ENCODE data around the gene RPS2.
A peak's percentile ranks its signal among the peaks of the same experiment; 100 is the strongest.

RPS2 gene

GRCh38 chr16:2004795-2005517, 40.3 kb upstream of the RPS2 start:
- FAIRE-seq (no peak), DNase-seq (ENCODE audit: insufficient read length) (no peak)
- TF ChIP-seq TAF1 (IDR thresholded peaks at IDR 0.05; ENCODE audit: borderline replicate concordance, low read depth, low read length), result no peak
- TF ChIP-seq POLR2AphosphoS5 (IDR thresholded peaks at IDR 0.05; ENCODE audit: low read depth, low read length), result no peak
- no peak; the same call in 1 of the 2 replicates for TF ChIP-seq POLR2A (IDR thresholded peaks at IDR 0.05; ENCODE audit: low read depth, low read length)

DNA sequence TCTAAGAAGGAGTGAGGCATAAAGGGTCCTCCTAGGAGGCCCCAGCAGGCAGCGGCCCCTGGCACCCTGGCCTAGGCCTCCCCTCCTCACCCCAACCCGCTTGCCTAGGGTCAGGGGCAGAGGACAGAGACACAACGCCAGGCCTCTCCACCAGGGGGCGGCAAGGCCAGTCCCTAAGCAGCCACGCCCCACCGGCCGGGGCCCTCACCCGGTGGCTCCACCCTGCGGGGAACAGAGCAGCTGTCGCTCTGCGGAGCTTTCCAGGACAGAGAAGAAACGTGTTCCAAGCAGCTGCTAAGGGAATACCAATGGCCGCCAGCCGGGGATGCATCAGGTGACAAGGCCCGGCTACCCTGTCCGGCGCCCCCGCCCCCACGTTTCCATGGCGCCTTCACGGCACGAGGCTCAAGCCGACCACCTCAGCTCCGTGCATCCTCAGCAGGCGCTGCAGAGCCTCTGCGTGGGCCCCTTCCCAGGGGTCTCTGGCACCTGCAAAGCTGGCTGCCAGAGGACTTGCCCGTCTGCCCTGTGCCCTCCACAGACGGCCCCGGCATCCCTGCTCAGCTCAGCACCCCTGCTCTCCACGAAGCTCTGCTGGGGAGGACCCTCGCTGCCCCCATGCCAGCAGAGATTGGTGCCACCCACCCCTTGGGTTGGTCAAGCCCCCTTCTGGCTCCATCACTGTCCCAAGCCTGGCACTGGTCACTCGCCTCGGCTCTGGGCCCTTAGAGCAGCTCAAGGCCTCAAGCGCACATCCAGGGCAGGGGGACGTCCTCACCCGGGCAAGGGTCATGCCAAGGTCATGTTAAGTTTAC, 39.4 kb upstream of the RPS2 start:
- no peak for TF ChIP-seq POLR2A (IDR thresholded peaks at IDR 0.05; ENCODE audit: low read depth, low read length)
- no peak for TF ChIP-seq POLR2AphosphoS5 (IDR thresholded peaks at IDR 0.05; ENCODE audit: low read depth, low read length)
- TF ChIP-seq TAF1 (IDR thresholded peaks at IDR 0.05; ENCODE audit: borderline replicate concordance, low read depth, low read length), result no peak
- DNase-seq (ENCODE audit: insufficient read length) (peak; percentile 98), FAIRE-seq (peak; percentile 94)

DNA sequence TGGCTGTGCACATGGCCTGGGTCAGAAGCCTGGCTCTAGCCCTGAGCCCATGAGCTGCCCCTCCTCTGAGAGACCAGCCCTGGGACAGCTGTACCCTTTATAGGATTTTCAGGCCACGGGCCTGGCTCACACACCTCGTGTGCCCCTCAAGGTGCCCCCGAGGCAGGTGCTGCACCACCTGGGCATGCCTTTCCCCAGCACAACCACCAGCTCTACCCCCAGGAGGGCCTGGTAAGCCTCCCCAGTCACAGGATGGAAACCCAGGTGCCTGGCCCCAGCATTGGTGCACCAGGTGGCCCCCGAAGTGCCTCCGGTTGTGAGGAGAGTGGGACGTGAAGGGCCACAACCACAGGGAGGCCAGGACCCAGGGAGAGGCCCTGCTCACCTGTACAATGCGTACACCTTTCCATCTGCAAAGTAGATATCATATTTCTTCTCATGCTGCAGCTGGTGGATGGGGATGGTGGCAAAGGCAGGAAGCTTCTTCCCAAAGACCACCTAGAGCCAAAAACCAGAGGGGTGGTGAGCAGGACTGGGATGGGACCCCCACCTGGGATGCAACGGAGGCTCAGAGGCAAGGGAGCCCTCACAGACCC, 38.7 kb upstream of the RPS2 start:
- TF ChIP-seq POLR2AphosphoS5 (IDR thresholded peaks at IDR 0.05; ENCODE audit: low read depth, low read length) (0 out of 2 replicates have a peak, but pooled peaks have one; percentile 2), POLR2A (IDR thresholded peaks at IDR 0.05; ENCODE audit: low read depth, low read length) (no peak)
- FAIRE-seq (no peak), DNase-seq (ENCODE audit: insufficient read length) (no peak)

DNA sequence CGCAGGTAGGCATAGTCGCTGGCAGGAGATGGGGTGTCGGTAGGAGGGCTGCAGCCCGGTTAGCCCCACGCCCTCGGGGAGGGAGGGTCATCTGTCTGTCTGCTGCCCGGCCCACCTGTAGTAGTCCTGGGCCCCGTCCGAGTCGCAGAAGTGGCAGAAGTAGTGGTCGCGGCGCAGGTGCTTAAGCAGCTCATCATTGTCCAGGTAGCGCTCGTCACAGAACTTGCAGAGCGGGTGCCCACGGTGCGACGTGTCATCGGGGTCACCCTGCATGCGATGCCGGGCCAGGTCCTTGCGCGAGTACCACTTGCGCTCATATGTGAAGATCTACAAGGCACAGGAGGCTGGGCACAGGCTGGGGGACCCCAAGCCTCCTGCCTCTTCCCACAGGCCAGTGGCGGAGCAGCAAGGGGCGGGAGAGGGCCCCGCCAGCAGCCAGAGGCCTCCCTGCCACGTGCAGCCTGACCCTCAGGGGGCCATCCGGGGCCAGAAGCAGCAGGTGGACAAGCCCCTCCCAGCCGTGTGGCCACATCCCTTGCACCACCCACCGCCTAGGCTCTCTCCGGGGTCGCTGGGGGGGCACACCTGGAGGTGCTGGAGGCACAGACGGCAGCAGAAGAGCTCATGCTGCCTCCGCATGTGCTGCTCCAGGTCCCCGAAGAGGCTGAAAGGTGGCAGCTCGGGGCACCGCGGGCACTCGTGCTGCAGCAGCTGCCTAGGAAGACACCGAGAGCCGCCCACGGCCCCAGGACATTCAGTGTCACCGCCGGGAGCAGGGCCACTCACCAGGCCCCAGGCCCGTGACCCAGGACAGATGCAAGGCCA, 38.0 kb upstream of the RPS2 start:
- no peak for DNase-seq (ENCODE audit: insufficient read length)
- FAIRE-seq, result no peak
- TF ChIP-seq TAF1 (IDR thresholded peaks at IDR 0.05; ENCODE audit: borderline replicate concordance, low read depth, low read length) (no peak), POLR2AphosphoS5 (IDR thresholded peaks at IDR 0.05; ENCODE audit: low read depth, low read length) (peak; percentile 8; the same call in 1 of the 2 replicates)

GRCh38 chr16:2001456-2002355, 37.1 kb upstream of the RPS2 start:
- TF ChIP-seq POLR2A (IDR thresholded peaks at IDR 0.05; ENCODE audit: low read depth, low read length) (no peak), POLR2AphosphoS5 (IDR thresholded peaks at IDR 0.05; ENCODE audit: low read depth, low read length) (no peak; the same call in 1 of the 2 replicates), TAF1 (IDR thresholded peaks at IDR 0.05; ENCODE audit: borderline replicate concordance, low read depth, low read length) (no peak)
- no peak for DNase-seq (ENCODE audit: insufficient read length)
- no peak for FAIRE-seq

DNA sequence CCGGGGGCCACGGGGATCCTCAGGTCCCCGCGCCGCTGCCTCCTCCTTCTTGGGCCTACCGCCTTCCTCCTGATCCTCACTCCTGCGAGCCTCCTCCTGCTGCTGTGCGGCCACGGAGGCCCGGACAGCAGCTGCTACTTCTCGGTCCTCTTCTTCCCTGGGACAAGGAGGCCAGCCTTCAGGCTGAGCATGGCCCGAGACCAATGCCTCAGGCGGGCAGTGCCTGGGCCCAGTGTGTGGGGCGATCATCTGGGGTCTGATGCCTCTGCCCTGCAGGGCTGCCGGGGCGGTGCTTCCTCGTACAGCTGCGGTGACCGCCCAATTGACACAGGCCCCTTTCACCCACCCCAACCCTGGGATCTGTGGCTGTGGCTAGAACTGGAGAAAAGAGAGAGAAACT, 36.4 kb upstream of the RPS2 start:
- TF ChIP-seq TAF1 (IDR thresholded peaks at IDR 0.05; ENCODE audit: borderline replicate concordance, low read depth, low read length) (no peak), POLR2A (IDR thresholded peaks at IDR 0.05; ENCODE audit: low read depth, low read length) (no peak), POLR2AphosphoS5 (IDR thresholded peaks at IDR 0.05; ENCODE audit: low read depth, low read length) (no peak; the same call in 1 of the 2 replicates)

DNA sequence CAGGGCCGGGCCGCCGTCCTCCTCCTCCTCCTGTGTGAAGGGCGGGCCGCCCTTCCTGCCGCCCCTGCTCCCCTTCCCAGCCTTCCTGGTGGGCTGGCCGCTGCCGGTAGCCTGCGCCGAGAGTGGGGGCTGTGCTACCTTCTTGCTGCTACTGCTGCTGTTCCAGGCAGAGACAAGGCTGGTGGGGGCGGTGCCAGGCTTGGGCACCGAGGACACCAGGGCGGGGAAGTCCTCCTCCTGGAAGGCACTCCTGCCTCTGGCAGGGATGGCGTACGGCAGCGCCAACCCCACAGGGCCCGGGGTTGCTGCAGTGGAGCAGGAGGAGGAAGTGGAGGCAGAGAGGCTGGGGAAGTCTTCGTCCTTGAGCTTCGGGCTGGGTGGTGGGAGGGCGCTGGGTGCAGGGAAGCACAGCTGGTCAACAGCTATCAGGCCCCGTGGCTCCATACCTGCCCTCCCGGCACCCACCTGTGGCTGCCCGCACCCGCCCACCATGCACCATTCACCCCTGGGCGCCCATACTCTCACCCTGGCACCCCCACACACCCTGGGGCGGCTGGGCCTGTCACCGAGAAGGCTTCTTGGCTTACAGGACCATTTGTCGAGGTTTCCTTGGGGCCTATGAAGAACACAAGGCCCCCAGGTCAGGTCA, 35.4 kb upstream of the RPS2 start:
- no peak for TF ChIP-seq POLR2AphosphoS5 (IDR thresholded peaks at IDR 0.05; ENCODE audit: low read depth, low read length)
- no peak; the same call in 1 of the 2 replicates for TF ChIP-seq POLR2A (IDR thresholded peaks at IDR 0.05; ENCODE audit: low read depth, low read length)
- TF ChIP-seq TAF1 (IDR thresholded peaks at IDR 0.05; ENCODE audit: borderline replicate concordance, low read depth, low read length), result no peak
- DNase-seq (ENCODE audit: insufficient read length) (no peak), FAIRE-seq (no peak)

More for the DNA sequence above, 36.4 kb upstream of the RPS2 start:
- FAIRE-seq, result no peak
- DNase-seq (ENCODE audit: insufficient read length), result no peak

DNA sequence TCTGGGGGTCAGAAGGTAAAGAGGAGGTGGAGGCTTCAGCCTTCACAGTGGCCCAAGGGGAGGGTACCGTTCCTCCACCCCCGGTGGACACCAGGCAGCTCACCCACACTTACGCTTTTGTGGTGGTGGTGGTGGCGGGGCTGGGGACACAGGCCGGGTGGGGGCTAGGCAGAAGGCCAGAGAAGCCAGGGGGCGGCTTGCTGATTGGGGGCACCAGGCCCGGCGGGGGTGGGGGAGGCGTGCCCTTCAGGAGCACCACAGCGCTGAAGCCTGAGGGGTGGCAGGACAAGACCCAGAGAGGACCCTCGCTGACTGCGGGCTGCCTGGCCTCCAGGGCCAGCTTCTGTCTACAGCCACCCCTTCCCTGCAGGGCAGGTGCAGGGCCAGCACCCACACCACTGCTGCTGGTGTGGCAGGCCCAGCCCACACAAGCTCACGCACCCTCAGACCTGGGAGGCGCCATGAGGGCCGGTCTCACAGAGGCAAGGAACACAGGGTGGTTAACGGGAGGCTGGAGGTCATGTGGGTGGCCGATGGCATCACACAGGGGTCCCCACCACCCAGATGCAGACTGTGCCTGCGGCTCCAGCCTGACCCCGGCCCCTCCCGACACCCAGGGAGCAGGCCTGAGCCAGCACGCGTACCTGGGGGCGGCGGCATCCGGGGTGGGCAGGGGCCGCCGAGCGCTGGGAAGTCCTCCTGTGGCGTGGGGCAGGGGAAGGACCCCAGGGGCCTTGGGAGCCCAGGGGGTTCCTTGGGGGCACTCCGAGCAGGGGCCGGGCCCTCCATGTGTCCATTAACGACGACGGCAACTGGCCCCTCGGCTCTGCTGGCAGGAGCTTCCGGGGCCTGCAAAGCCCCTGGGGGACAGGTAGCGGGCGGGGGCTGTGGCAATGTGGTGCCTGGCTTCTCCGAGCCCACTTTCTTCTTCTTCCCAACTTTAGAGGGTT, 34.5 kb upstream of the RPS2 start:
- DNase-seq (ENCODE audit: insufficient read length), result no peak
- TF ChIP-seq POLR2A (IDR thresholded peaks at IDR 0.05; ENCODE audit: low read depth, low read length) (no peak; the same call in 1 of the 2 replicates), TAF1 (IDR thresholded peaks at IDR 0.05; ENCODE audit: borderline replicate concordance, low read depth, low read length) (no peak), POLR2AphosphoS5 (IDR thresholded peaks at IDR 0.05; ENCODE audit: low read depth, low read length) (peak; percentile 18; the same call in 1 of the 2 replicates)
- no peak for FAIRE-seq

DNA sequence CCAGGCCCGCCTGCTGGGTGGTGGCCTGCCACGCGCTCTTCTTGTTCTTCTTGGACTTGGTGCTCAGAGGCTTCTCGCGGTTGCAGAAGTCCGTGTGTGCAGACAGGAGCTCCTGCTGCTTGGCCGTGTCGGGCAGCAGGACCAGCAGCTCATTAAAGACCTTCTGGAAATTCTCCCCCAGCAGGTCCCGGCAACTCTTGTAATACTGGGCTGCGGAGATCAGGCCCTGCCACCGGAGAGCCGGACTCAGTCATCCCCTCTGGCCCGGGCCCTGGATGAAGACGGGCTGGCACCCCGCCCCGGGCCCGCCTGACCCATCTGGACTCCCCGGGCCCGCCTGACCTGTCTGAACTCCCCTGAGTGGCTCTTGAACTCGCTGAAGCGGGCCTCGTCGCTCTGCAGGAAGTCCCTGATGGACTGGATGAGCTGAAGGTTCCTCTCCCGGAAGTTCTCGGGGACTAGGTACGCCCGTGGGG, 33.8 kb upstream of the RPS2 start:
- FAIRE-seq (no peak), DNase-seq (ENCODE audit: insufficient read length) (no peak)
- TF ChIP-seq POLR2A (IDR thresholded peaks at IDR 0.05; ENCODE audit: low read depth, low read length), result no peak
- TF ChIP-seq POLR2AphosphoS5 (IDR thresholded peaks at IDR 0.05; ENCODE audit: low read depth, low read length), result no peak
- TF ChIP-seq TAF1 (IDR thresholded peaks at IDR 0.05; ENCODE audit: borderline replicate concordance, low read depth, low read length), result no peak

Measured in GM12892 (cell line).